Brain microvascular endothelial cell (primary cell): Measurements from ENCODE around the gene ARHGAP24.

Source experiments
- DNase-seq: peaks from one replicate; pipeline ENCODE4 v3.0.0-alpha.2; 2020
- H3K27ac ChIP-seq: fragments of 250-450 bp; sonication (Bioruptor Pico); 2 replicates; pipeline ENCODE4 v1.5.1; 2020; ENCODE audit warnings: mild to moderate bottlenecking, moderate library complexity
- H3K27me3 ChIP-seq: fragments of 250-450 bp; sonication (Bioruptor Pico); replicated peaks from 2 replicates; pipeline ENCODE4 v1.5.1; 2020; ENCODE audit warnings: mild to moderate bottlenecking
- H3K36me3 ChIP-seq: fragments of 250-450 bp; sonication (Bioruptor Pico); replicated peaks from 2 replicates; pipeline ENCODE4 v1.5.1; 2020; ENCODE audit warnings: mild to moderate bottlenecking
- H3K4me3 ChIP-seq: 2 replicates; pipeline ENCODE4 v1.5.1; 2011; ENCODE audit warnings: low read depth, mild to moderate bottlenecking, control low read depth, low read length, moderate library complexity
- CTCF ChIP-seq: IDR thresholded peaks from 2 replicates; pipeline ENCODE4 v1.5.1; 2011; ENCODE audit warnings: low read depth, mild to moderate bottlenecking, moderate library complexity, low read length, control low read depth, inconsistent platforms; ENCODE audit errors: missing control alignments
- in situ Hi-C: cut with HindIII; loops from 2 replicates; pipeline ENCODE4 v1.10.0; 2017; ENCODE audit warnings: low sequenced_read_pairs, low pct_ligation_motif_present

ARHGAP24 gene

GRCh38 chr4:85776096-85776495 is 301.1 kb downstream of the ARHGAP24 start:
- no peaks in the 10 kb centered on the region for H3K36me3 ChIP-seq
- peak overlapping the region; percentile 80 for H3K27ac ChIP-seq
- peak; percentile 58 for DNase-seq
- in situ Hi-C loops: no loop called here
- no peak for TF ChIP-seq CTCF
- H3K27me3 ChIP-seq: no peaks in the 10 kb centered on the region
- H3K4me3 ChIP-seq: no peak overlapping the region

- Histone ChIP-seq H3K4me3 (no peak overlapping the region), H3K27me3 (no peaks in the 10 kb centered on the region), H3K36me3 (no peaks in the 10 kb centered on the region), H3K27ac (peak overlapping the region; percentile 80)
- in situ Hi-C loops: no loop called here
- TF ChIP-seq CTCF: no peak
- no peak for DNase-seq
Measured at GRCh38 chr4:85776579-85776978, 301.6 kb downstream of the ARHGAP24 start.

- H3K4me3 ChIP-seq: no peak overlapping the region
- DNase-seq: no peak
Measured at GRCh38 chr4:85777908-85778631, 303.1 kb downstream of the ARHGAP24 start.

GRCh38 chr4:85778632-85779131 is 303.7 kb downstream of the ARHGAP24 start:
- in situ Hi-C loops: no loop called here
- H3K27me3 ChIP-seq: no peaks in the 10 kb centered on the region
- H3K27ac ChIP-seq: peak overlapping the region; percentile 96
- TF ChIP-seq CTCF: no peak
- no peaks in the 10 kb centered on the region for H3K36me3 ChIP-seq
- peak; percentile 40 for DNase-seq
- H3K4me3 ChIP-seq: peak overlapping the region; percentile 60

More at GRCh38 chr4:85777908-85778631, 303.1 kb downstream of the ARHGAP24 start:
- in situ Hi-C loops: no loop called here
- H3K36me3 ChIP-seq: no peaks in the 10 kb centered on the region
- no peaks in the 10 kb centered on the region for H3K27me3 ChIP-seq
- H3K27ac ChIP-seq: peak overlapping the region; percentile 96
- TF ChIP-seq CTCF: no peak

GRCh38 chr4:85779165-85779564 is 304.2 kb downstream of the ARHGAP24 start:
- peak overlapping the region; percentile 96 for H3K27ac ChIP-seq
- H3K36me3 ChIP-seq: no peaks in the 10 kb centered on the region
- peak; percentile 64 for DNase-seq
- TF ChIP-seq CTCF: no peak
- no peaks in the 10 kb centered on the region for H3K27me3 ChIP-seq
- peak overlapping the region; percentile 60 for H3K4me3 ChIP-seq
- in situ Hi-C loops: no loop called here

- in situ Hi-C loops: no loop called here
- Histone ChIP-seq H3K27me3 (no peaks in the 10 kb centered on the region), H3K4me3 (peak overlapping the region; percentile 22), H3K36me3 (no peaks in the 10 kb centered on the region), H3K27ac (peak overlapping the region; percentile 96)
- no peak for TF ChIP-seq CTCF
- peak; percentile 67 for DNase-seq
Measured at GRCh38 chr4:85780664-85781063, 305.7 kb downstream of the ARHGAP24 start.
